T-helper 1 cell treated with Interleukin-12 subunit alpha and Interleukin-12 subunit beta and Interleukin-4 antibody, amounts not matched to agents 30 μg/mL and 1 μg/mL, for 36 hours (primary cell): Measurements from ENCODE around the gene PPP1R13B.
A peak's percentile ranks its signal among the peaks of the same experiment; 100 is the strongest.
"Not testable (repeated sequence)": the region's sequence is repeated elsewhere in the genome, so short reads cannot be mapped to it uniquely, and the experiment has no call there.

Experiments
- H3K27ac Mint-ChIP-seq: one replicate; pipeline ENCODE4 v1.8.0; 2021; ENCODE audit warnings: mild to moderate bottlenecking, mixed read lengths
- H3K27me3 Mint-ChIP-seq: one replicate; pipeline ENCODE4 v1.8.0; 2021; ENCODE audit warnings: low read depth, mixed read lengths
- H3K36me3 Mint-ChIP-seq: one replicate; pipeline ENCODE4 v1.8.0; 2021; ENCODE audit warnings: low read depth, mixed read lengths
- H3K4me1 Mint-ChIP-seq: one replicate; pipeline ENCODE4 v1.8.0; 2021; ENCODE audit warnings: low read depth, mixed read lengths
- H3K4me3 Mint-ChIP-seq: one replicate; pipeline ENCODE4 v1.8.0; 2021; ENCODE audit warnings: mild to moderate bottlenecking, moderate library complexity, mixed read lengths
- H3K9me3 Mint-ChIP-seq: one replicate; pipeline ENCODE4 v1.8.0; 2021; ENCODE audit warnings: mixed read lengths

Gene PPP1R13B

GRCh38 chr14:103857256-103857655, 9.9 kb upstream of the PPP1R13B start:
- Mint-ChIP-seq H3K4me1 (peaks cover 4% of the 10 kb centered on the region), H3K4me3 (no peak overlapping the region), H3K27ac (no peak overlapping the region), H3K27me3 (no peaks in the 10 kb centered on the region), H3K36me3 (no peaks in the 10 kb centered on the region), H3K9me3 (no peaks in the 10 kb centered on the region)

- Mint-ChIP-seq H3K36me3 (no peaks in the 10 kb centered on the region), H3K27me3 (no peaks in the 10 kb centered on the region), H3K9me3 (no peaks in the 10 kb centered on the region), H3K27ac (no peak overlapping the region), H3K4me3 (no peak overlapping the region), H3K4me1 (peaks cover 4% of the 10 kb centered on the region)
Observed at GRCh38 chr14:103856607-103857006, 9.2 kb upstream of the PPP1R13B start.

GRCh38 chr14:103856105-103856504, 8.7 kb upstream of the PPP1R13B start:
- Mint-ChIP-seq H3K27ac (no peak overlapping the region), H3K4me1 (peaks cover 4% of the 10 kb centered on the region), H3K9me3 (no peaks in the 10 kb centered on the region), H3K36me3 (no peaks in the 10 kb centered on the region), H3K27me3 (no peaks in the 10 kb centered on the region), H3K4me3 (no peak overlapping the region)

- H3K4me3 Mint-ChIP-seq, result no peak overlapping the region
- no peaks in the 10 kb centered on the region for H3K9me3 Mint-ChIP-seq
- H3K27me3 Mint-ChIP-seq, result no peaks in the 10 kb centered on the region
- no peaks in the 10 kb centered on the region for H3K36me3 Mint-ChIP-seq
- peaks cover 4% of the 10 kb centered on the region for H3K4me1 Mint-ChIP-seq
- no peak overlapping the region for H3K27ac Mint-ChIP-seq
Observed at GRCh38 chr14:103855734-103856095, 8.3 kb upstream of the PPP1R13B start.

- Mint-ChIP-seq H3K4me1 (peaks cover 4% of the 10 kb centered on the region), H3K27me3 (no peaks in the 10 kb centered on the region), H3K27ac (no peak overlapping the region), H3K4me3 (no peak overlapping the region), H3K9me3 (no peaks in the 10 kb centered on the region), H3K36me3 (no peaks in the 10 kb centered on the region)
Observed at GRCh38 chr14:103854822-103855733, 7.7 kb upstream of the PPP1R13B start.

- Mint-ChIP-seq H3K36me3 (no peaks in the 10 kb centered on the region), H3K4me1 (peaks cover 4% of the 10 kb centered on the region), H3K27ac (no peak overlapping the region), H3K4me3 (no peak overlapping the region), H3K9me3 (no peaks in the 10 kb centered on the region), H3K27me3 (no peaks in the 10 kb centered on the region)
Observed at GRCh38 chr14:103854017-103854808, 6.8 kb upstream of the PPP1R13B start.

- H3K4me1 Mint-ChIP-seq, result peaks cover 9% of the 10 kb centered on the region
- peaks cover 26% of the 10 kb centered on the region for H3K27me3 Mint-ChIP-seq
- no peaks in the 10 kb centered on the region for H3K9me3 Mint-ChIP-seq
- peak overlapping the region; percentile 69 for H3K4me3 Mint-ChIP-seq
- peak overlapping the region; percentile 3 for H3K27ac Mint-ChIP-seq
- no peaks in the 10 kb centered on the region for H3K36me3 Mint-ChIP-seq
Observed at GRCh38 chr14:103849151-103849886, 1.9 kb upstream of the PPP1R13B start.

GRCh38 chr14:103848175-103849077, 1.1 kb upstream of the PPP1R13B start:
- peaks cover 26% of the 10 kb centered on the region for H3K27me3 Mint-ChIP-seq
- H3K9me3 Mint-ChIP-seq, result no peaks in the 10 kb centered on the region
- no peaks in the 10 kb centered on the region for H3K36me3 Mint-ChIP-seq
- peaks cover 9% of the 10 kb centered on the region for H3K4me1 Mint-ChIP-seq
- H3K4me3 Mint-ChIP-seq, result peak overlapping the region; percentile 69
- H3K27ac Mint-ChIP-seq, result peak overlapping the region; percentile 3

- Mint-ChIP-seq H3K9me3 (no peaks in the 10 kb centered on the region), H3K27me3 (peaks cover 26% of the 10 kb centered on the region), H3K36me3 (no peaks in the 10 kb centered on the region), H3K4me3 (peak overlapping the region; percentile 86), H3K27ac (peak overlapping the region; percentile 68), H3K4me1 (peaks cover 9% of the 10 kb centered on the region)
Observed at GRCh38 chr14:103846543-103847450, 578 bp downstream of the PPP1R13B start.

- Mint-ChIP-seq H3K27ac (no peak overlapping the region), H3K4me3 (peak overlapping the region; percentile 86), H3K4me1 (peaks cover 9% of the 10 kb centered on the region)
Observed at GRCh38 chr14:103846097-103846496, 1.3 kb downstream of the PPP1R13B start.

GRCh38 chr14:103845327-103845726, 2.0 kb downstream of the PPP1R13B start:
- Mint-ChIP-seq H3K4me1 (peaks cover 9% of the 10 kb centered on the region), H3K9me3 (no peaks in the 10 kb centered on the region), H3K27ac (no peak overlapping the region), H3K27me3 (peaks cover 26% of the 10 kb centered on the region), H3K36me3 (no peaks in the 10 kb centered on the region), H3K4me3 (no peak overlapping the region)

More at GRCh38 chr14:103846097-103846496, 1.3 kb downstream of the PPP1R13B start:
- Mint-ChIP-seq H3K27me3 (peaks cover 26% of the 10 kb centered on the region), H3K36me3 (no peaks in the 10 kb centered on the region), H3K9me3 (no peaks in the 10 kb centered on the region)

- H3K4me1 Mint-ChIP-seq, H3K4me3 Mint-ChIP-seq, H3K9me3 Mint-ChIP-seq, H3K36me3 Mint-ChIP-seq, H3K27ac Mint-ChIP-seq: not testable (repeated sequence)
- peaks cover 14% of the 10 kb centered on the region for H3K27me3 Mint-ChIP-seq
Observed at GRCh38 chr14:103841265-103841664, 6.1 kb downstream of the PPP1R13B start.

GRCh38 chr14:103840014-103840413, 7.4 kb downstream of the PPP1R13B start:
- Mint-ChIP-seq H3K9me3 (no peaks in the 10 kb centered on the region), H3K27me3 (peaks cover 2% of the 10 kb centered on the region), H3K4me1 (no peaks in the 10 kb centered on the region), H3K27ac (no peak overlapping the region), H3K4me3 (no peak overlapping the region), H3K36me3 (no peaks in the 10 kb centered on the region)
